ENCODE data around the gene NKAIN2.

The NKAIN2 gene

GRCh38 chr6:124200661-124201060, 397.0 kb downstream of the NKAIN2 start:
- no peak overlapping the region for H3K4me3 ChIP-seq (ENCODE audit: control insufficient read depth, low read depth, low read length)
- no peak for DNase-seq (ENCODE audit: low read depth)
- no peak for TF ChIP-seq CTCF (conservative IDR thresholded peaks at IDR 0.05; ENCODE audit: control insufficient read depth, insufficient read depth, low read depth, low read length)

- no peak overlapping the region for H3K4me3 ChIP-seq (ENCODE audit: control insufficient read depth, low read depth, low read length)
- TF ChIP-seq CTCF (conservative IDR thresholded peaks at IDR 0.05; ENCODE audit: control insufficient read depth, insufficient read depth, low read depth, low read length): no peak
- DNase-seq (ENCODE audit: low read depth): peak; percentile 67
Observed at GRCh38 chr6:124203101-124203811, 399.6 kb downstream of the NKAIN2 start.

GRCh38 chr6:124203812-124204167, 400.1 kb downstream of the NKAIN2 start:
- no peak overlapping the region for H3K4me3 ChIP-seq (ENCODE audit: control insufficient read depth, low read depth, low read length)
- peak; percentile 75 for DNase-seq (ENCODE audit: low read depth)
- no peak for TF ChIP-seq CTCF (conservative IDR thresholded peaks at IDR 0.05; ENCODE audit: control insufficient read depth, insufficient read depth, low read depth, low read length)

- H3K4me3 ChIP-seq (ENCODE audit: control insufficient read depth, low read depth, low read length): no peak overlapping the region
- no peak for DNase-seq (ENCODE audit: low read depth)
- TF ChIP-seq CTCF (conservative IDR thresholded peaks at IDR 0.05; ENCODE audit: control insufficient read depth, insufficient read depth, low read depth, low read length): no peak
Observed at GRCh38 chr6:124205921-124206320, 402.3 kb downstream of the NKAIN2 start.

- DNase-seq (ENCODE audit: low read depth): peak; percentile 75
- no peak for TF ChIP-seq CTCF (conservative IDR thresholded peaks at IDR 0.05; ENCODE audit: control insufficient read depth, insufficient read depth, low read depth, low read length)
- no peak overlapping the region for H3K4me3 ChIP-seq (ENCODE audit: control insufficient read depth, low read depth, low read length)
Observed at GRCh38 chr6:124223611-124224345, 420.1 kb downstream of the NKAIN2 start.

- TF ChIP-seq CTCF (conservative IDR thresholded peaks at IDR 0.05; ENCODE audit: control insufficient read depth, insufficient read depth, low read depth, low read length): no peak
- H3K4me3 ChIP-seq (ENCODE audit: control insufficient read depth, low read depth, low read length): no peak overlapping the region
- DNase-seq (ENCODE audit: low read depth): peak; percentile 73
Observed at GRCh38 chr6:124226396-124226795, 422.7 kb downstream of the NKAIN2 start.

All from fibroblast of mammary gland (primary cell).